SHP77 treated with DMSO at 0.1 percent for 48 hours (cell line): ENCODE results near the gene CELF4.

Experiments
- DNase-seq: peaks from one replicate; lab custom pipeline; 2025; lab: John Stamatoyannopoulos, UW

Gene CELF4

GRCh38 chr18:37253394-37254235, 312.0 kb downstream of the CELF4 start:
- no peak for DNase-seq

- no peak for DNase-seq
Observed at GRCh38 chr18:37252854-37253393, 312.7 kb downstream of the CELF4 start.

DNA sequence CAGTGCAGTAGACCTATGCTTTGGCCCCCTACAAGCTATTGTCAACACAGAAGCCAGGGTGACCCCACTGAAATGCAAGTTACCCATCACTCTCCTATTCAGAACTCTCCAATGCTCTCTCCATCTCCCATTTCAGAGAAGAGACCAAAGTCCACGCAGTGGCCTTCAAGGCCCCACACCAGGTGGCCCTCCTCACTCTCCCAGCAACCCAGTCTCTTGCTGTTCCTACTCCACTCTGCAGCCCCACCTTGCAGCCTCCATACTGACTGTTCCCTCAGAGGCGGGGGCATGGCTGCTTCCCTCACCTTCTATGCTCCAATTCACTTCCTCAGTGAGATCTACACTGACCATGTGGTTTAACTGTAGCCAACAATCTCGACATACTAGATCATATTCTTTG, 313.3 kb downstream of the CELF4 start:
- no peak for DNase-seq

- DNase-seq, result no peak
Observed at GRCh38 chr18:37251679-37252078, 313.9 kb downstream of the CELF4 start.

DNA sequence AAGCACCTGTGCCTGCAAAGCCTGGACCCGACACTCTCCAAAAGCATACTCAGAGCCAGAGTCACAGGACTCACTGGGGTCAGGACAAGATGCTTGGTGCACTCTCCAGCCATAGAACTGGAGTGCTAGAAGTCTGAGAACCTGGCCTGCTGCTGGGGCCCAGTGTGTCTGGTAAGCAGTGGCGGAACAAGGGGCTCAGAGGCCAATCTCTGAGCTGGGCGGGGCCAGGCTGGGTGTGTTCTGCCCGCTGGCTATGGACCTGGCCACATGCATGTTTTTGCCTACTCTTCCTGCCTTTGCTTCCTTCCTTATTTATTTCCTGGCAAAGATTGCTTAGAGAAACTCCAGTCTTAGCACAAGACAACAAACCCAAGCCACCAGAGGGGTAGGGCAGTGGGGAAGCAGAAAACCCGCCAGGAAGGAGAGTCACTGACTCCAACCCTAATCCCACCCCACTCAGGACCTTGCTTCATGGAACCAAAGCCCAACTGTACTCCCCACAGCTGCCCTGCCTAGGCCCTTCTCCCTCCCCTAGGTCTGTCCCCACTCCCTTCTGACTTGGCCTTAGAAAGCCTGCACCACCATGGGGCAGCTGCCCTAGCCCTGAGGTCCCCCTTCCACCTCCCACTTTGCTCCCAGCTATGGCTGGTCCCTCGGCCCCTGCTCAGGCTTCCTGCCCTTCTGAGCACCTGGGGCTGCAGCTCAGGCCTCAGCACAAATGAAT, 315.5 kb downstream of the CELF4 start:
- DNase-seq, result no peak

- DNase-seq, result no peak
Observed at GRCh38 chr18:37249171-37249886, 316.3 kb downstream of the CELF4 start.

- no peak for DNase-seq
Observed at GRCh38 chr18:37248281-37248680, 317.3 kb downstream of the CELF4 start.

GRCh38 chr18:37247497-37248161, 318.0 kb downstream of the CELF4 start:
- no peak for DNase-seq

- no peak for DNase-seq
Observed at GRCh38 chr18:37246779-37247340, 318.7 kb downstream of the CELF4 start.

GRCh38 chr18:37244618-37245017, 321.0 kb downstream of the CELF4 start:
- DNase-seq, result no peak

GRCh38 chr18:37243741-37244140, 321.9 kb downstream of the CELF4 start:
- no peak for DNase-seq

DNA sequence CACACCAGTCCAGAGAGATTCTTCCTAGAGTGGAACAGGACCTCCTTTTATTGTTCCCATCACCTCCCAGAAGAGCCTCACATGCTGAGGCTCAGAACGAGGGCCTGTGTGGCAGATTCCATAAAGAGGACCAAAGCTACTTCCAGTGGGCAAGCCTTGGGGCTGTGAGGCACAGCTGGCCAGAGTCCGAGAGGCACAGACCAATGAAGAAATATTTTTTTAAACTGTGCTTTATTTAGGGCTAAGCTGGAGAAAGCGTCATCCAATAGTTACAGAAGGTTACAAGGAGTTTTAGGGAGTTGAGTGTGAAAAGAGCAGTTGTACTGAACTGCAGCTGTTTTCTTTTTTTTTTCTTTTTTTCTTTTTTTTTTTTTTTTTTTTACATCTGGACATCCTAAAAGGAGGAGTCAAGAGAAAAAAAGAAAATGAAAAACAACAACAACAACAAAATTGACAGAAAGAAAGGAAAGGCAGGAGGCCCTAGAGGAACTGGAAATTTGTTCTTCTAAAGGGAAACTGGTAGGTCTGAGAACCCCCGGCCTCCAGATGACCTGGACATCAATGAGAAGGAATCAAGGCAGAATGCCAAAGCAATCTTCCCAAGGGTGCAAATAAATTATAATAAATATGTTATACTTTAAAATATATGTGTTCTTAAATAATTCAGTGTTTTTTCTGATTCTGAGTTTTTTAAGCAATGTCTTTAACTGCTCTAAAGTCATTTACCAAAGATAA, 322.6 kb downstream of the CELF4 start:
- DNase-seq, result no peak

DNA sequence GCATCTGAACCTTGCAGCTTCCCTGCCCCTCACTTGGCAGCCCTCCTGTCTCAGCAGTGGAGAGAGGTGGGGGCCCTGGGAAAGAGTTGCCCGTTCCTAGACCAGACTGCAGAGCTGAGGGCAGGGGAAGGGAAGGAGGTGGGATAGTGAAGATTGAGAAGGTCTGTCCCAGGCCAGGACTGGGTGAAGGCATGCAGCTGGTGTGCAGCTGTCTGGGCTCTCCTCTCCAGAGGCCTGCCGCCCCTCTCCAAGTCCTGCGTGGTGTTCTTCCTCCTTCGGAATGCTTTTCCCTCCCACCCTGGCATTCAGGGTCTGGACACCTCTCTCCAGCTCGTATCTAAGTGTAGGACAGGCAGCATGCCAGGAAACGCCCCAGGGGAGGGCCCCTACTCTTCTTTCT, 323.5 kb downstream of the CELF4 start:
- DNase-seq, result no peak

DNA sequence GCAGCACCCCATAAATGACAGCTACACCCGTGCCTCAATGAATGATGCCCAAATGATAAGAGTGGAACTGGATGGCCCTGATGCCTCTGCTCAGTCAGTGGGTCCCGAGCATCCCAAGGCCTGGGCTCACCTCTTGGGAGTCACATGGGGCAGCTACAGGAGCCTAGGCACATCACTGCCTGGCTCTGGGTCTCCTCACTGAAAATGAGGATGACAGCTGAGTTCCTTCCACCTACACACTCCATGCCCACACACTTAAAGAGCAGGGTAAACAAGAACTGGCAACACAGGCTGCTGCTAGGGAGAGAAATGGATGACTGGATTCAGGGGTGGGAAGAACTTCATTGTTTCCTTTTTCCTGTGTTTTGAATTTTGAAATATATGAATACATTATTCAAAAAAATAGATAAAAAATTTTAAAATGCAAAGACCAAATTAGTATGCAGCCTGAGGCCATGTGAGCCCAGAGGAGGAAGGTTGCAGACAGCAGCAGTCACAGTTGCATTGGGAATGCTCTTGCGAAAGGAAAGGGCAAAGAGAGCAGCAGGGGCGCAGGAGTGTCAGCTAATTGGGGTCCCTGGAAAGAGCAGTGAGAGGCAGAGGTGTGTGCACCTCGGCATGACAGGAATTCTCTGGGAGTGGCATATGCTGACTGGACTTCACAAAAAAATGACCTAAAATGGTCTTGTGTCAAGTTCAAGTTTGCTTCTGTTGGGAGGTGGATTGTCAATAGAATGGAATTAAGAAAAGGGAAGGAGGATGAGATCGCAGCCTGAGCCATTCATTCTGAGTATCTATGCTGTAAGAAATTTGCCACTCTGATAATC, 327.1 kb downstream of the CELF4 start:
- DNase-seq, result no peak

DNA sequence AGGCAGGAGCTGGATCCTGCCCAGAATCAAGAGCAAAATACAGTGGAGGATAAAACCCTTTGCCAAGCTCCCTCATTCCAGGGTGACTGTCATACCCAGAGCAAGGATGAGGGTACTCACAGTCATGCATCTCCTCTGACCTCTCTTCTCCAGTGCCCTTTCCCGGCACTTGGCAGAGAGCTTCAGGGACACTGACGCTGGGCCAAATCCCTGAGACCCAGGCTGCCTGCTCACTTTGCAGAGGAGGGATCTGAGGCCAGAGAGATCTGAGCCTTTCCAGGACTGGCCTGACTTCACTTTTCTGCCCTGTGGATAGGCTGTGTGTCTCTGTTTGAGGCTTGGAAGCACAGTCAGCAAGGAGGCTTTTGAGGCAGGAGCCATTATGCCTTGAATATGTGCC, 330.0 kb downstream of the CELF4 start:
- DNase-seq, result no peak

GRCh38 chr18:37231251-37231650, 334.3 kb downstream of the CELF4 start:
- no peak for DNase-seq

GRCh38 chr18:37230768-37231167, 334.8 kb downstream of the CELF4 start:
- no peak for DNase-seq

DNA sequence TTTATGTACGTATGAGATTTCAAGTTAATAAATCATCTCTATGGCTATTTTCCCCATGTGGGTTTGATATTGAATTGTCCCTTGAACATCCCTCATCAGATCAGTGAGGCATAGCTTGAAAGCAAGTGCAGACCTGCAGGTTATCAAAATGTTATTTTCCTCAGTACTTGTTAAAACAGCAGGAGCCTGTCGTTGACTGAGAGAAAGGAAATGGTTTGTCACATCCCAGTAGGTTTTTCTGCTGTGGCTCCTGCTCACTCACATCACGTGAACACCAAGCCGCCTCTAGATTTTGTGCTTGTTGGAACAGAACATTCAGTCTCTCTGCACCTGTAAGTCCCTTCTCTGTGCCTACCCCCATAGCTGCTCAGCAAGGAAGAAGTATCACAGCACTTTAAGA, 340.3 kb downstream of the CELF4 start:
- DNase-seq, result no peak

- no peak for DNase-seq
Observed at GRCh38 chr18:37222999-37223378, 342.6 kb downstream of the CELF4 start.

GRCh38 chr18:37222354-37222998, 343.1 kb downstream of the CELF4 start:
- DNase-seq, result no peak
